Panc1 (cell line): ENCODE data around the gene AOC1.

ENCODE experiments used
- CTCF ChIP-seq: fragments of 450-650 bp; IDR thresholded peaks from 2 replicates; pipeline ENCODE4 v1.5.1; 2017; ENCODE audit warnings: mild to moderate bottlenecking
- POLR2AphosphoS5 ChIP-seq: IDR thresholded peaks from 2 replicates; pipeline ENCODE4 v1.6.1; 2012; ENCODE audit warnings: mild to moderate bottlenecking, low read depth, low read length, moderate library complexity
- SIN3A ChIP-seq: IDR thresholded peaks from 2 replicates; pipeline ENCODE4 v1.6.1; 2012; ENCODE audit warnings: low read depth, mild to moderate bottlenecking, low read length, moderate library complexity, borderline replicate concordance; ENCODE audit not compliant: insufficient read depth

- TF ChIP-seq CTCF (no peak), SIN3A (no peak), POLR2AphosphoS5 (no peak)
Observed at GRCh38 chr7:150910996-150911422, 58.7 kb downstream of the AOC1 start.
